ENCODE results near the gene JHY. TPM values are rescaled to one million over a fixed set of nuclear protein-coding genes. Genes with fewer than 3 reads are reported as not detected.

The JHY gene
- total RNA-seq, 2 donors from 2014 or later: 2.3 TPM

DNA sequence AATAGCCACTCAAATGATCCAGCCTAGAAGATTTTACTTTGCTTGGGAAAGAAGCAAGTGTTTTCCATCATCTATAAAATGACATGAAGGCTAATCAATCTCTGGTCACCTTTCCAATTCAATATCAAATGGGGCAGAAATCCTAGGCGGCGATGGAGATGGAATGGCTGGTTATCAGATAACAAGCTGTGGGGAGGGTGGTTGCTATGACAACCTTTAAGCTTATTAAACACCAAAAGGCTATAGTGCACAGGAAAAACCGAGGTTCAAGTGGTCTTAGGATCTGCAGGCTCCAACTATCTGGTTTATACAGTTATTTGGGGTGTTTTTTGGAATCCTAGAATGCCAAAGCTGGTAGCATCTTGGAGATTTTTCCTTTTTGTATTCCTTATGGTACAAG is 113.0 kb downstream of the JHY start:
- intact Hi-C loops (cut with DNase I): no loop called here
- TF ChIP-seq, protein P1, sequence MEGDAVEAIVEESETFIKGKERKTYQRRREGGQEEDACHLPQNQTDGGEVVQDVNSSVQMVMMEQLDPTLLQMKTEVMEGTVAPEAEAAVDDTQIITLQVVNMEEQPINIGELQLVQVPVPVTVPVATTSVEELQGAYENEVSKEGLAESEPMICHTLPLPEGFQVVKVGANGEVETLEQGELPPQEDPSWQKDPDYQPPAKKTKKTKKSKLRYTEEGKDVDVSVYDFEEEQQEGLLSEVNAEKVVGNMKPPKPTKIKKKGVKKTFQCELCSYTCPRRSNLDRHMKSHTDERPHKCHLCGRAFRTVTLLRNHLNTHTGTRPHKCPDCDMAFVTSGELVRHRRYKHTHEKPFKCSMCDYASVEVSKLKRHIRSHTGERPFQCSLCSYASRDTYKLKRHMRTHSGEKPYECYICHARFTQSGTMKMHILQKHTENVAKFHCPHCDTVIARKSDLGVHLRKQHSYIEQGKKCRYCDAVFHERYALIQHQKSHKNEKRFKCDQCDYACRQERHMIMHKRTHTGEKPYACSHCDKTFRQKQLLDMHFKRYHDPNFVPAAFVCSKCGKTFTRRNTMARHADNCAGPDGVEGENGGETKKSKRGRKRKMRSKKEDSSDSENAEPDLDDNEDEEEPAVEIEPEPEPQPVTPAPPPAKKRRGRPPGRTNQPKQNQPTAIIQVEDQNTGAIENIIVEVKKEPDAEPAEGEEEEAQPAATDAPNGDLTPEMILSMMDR (IDR thresholded peaks at IDR 0.05): no peak
- no peak for TF ChIP-seq POLR2A (IDR thresholded peaks at IDR 0.05)
- DNase-seq (no peak), ATAC-seq (no peak)
- H3K9me3 ChIP-seq: no peaks in the 10 kb centered on the region
- no peaks in the 10 kb centered on the region for H3K4me1 ChIP-seq
- no peaks in the 10 kb centered on the region for H3K27me3 ChIP-seq
- H3K36me3 ChIP-seq (replicated peaks in 1 of 2; ENCODE audit: insufficient read depth in 1 of 2, low read depth in 2 of 2): no peaks in the 10 kb centered on the region
- no peak overlapping the region for H3K4me3 ChIP-seq
- WGBS, 2 donors: 2 to 24% methylated on average over 3 of the region's 3 CpGs
- H3K27ac ChIP-seq: no peak overlapping the region

DNA sequence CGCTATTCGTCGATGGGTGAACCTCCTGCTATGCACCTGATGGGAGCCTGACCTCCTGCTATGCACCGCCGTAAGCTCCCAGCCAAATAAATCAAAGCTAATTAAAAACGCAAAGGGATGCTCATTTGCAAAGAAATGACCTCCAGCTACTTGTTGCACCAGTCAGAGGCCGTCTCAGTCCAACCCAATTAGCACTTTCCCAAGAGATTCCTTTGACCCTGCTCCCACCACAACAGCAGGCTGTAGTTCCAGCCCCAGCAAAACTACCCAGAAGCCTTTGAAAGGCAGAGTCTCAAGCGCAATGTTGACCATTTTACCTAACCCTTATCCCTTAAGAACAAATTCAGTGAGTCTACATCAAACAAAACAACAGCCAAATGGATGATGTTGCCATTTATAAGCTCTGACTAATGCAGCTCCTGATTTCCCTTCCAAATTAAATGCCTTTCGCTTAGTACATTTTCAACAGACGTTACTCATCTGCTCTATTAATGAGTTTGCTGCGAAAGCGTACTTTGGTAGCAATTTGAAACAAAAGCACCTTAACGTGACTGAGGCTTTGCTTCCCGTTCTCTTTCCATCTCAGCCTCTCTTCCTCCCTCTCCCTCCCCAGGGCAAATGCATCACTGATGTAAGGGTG is 116.3 kb downstream of the JHY start:
- H3K27ac ChIP-seq: no peak overlapping the region
- DNase-seq (no peak), ATAC-seq (no peak)
- no peak overlapping the region for H3K4me3 ChIP-seq
- H3K9me3 ChIP-seq: no peaks in the 10 kb centered on the region
- TF ChIP-seq, protein P1 (IDR thresholded peaks at IDR 0.05): no peak
- H3K36me3 ChIP-seq (replicated peaks in 1 of 2; ENCODE audit: insufficient read depth in 1 of 2, low read depth in 2 of 2): no peaks in the 10 kb centered on the region
- no peaks in the 10 kb centered on the region for H3K27me3 ChIP-seq
- intact Hi-C loops (cut with DNase I): no loop called here
- H3K4me1 ChIP-seq: no peaks in the 10 kb centered on the region
- WGBS, 2 donors: 30 to 44% methylated on average over 14 of the region's 14 CpGs

DNA sequence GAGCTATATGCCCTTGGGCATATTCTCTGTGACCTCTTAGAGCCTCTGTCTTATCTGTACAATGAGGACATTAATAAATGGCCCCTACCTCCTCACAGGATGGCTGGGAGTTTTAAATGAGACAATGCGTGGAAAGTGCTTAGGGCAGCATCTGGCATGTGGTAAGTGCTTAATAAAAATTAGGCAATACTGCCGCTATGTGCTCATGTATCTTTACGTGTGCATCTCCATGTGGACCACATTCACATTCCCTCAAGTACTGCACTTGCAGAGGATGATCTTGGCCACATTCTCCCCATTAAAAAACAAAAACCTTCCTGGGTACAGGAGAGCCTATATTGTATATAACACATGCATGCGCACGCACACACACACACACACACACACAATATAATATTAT is 118.2 kb downstream of the JHY start:
- no peak for TF ChIP-seq POLR2A (IDR thresholded peaks at IDR 0.05)
- TF ChIP-seq, protein P1 (IDR thresholded peaks at IDR 0.05): no peak
- Histone ChIP-seq H3K36me3 (replicated peaks in 1 of 2; ENCODE audit: insufficient read depth in 1 of 2, low read depth in 2 of 2) (no peaks in the 10 kb centered on the region), H3K9me3 (no peaks in the 10 kb centered on the region), H3K4me3 (no peak overlapping the region), H3K27me3 (no peaks in the 10 kb centered on the region), H3K4me1 (no peaks in the 10 kb centered on the region), H3K27ac (no peak overlapping the region)
- intact Hi-C loops (cut with DNase I): no loop called here
- DNase-seq (no peak), ATAC-seq (no peak)
- WGBS, 2 donors: 86% methylated on average over 5 of the region's 5 CpGs

DNA sequence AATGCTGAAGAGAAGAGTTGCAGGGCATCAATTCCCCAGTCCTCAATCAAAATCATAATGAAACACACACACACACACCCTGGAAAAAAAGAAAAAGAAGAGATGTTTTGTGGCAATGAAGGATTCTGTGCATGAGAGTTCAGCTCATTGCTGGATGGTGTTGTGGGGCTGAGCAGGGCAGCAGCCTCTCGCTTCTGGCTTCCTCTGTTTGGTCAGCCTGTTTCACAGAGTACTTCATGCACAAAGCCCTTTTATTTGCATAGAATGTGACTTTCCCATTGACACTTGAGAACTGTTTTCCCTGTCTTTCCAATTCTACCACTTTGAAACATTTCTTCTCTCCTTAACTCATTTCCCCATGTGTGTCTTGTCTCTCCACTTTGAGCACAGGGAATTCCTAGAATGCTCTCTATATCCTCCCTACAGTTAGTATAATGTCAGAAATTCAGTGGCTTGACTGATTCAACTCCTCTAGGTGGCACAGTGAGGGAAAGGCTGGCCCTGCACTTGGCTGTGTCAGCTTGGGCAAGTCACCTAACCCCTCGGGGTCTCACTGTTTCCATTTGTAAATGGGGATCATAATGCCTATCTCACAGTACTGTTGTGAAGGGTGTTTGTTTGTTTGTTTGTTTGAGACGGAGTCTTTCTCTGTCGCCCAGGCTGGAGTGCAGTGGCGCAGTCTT is 124.4 kb downstream of the JHY start:
- Histone ChIP-seq H3K27me3 (no peaks in the 10 kb centered on the region), H3K36me3 (replicated peaks in 1 of 2; ENCODE audit: insufficient read depth in 1 of 2, low read depth in 2 of 2) (no peaks in the 10 kb centered on the region), H3K27ac (no peak overlapping the region), H3K9me3 (no peaks in the 10 kb centered on the region), H3K4me1 (no peaks in the 10 kb centered on the region), H3K4me3 (no peak overlapping the region)
- TF ChIP-seq, protein P1 (IDR thresholded peaks at IDR 0.05): no peak
- no peak for TF ChIP-seq POLR2A (IDR thresholded peaks at IDR 0.05)
- ATAC-seq (no peak), DNase-seq (no peak)
- 74 to 84% methylated on average over 5 of the region's 5 CpGs for WGBS, 2 donors
- intact Hi-C loops (cut with DNase I): no loop called here

Small RNA genes lying within 50 kb of the gene (small RNA-seq; reads per million reads assigned to genes)
- not detected for gene RNU4-23P

Other genes with a start within 250 kb of the JHY start
- gene UBASH3B, start 227.0 kb upstream of the JHY start, total RNA-seq: 10 to 100 TPM in 1 of 2 donors, under 1 TPM in 1; 0.78 to 12.9 TPM
- not detected for gene CRTAM, start 44.3 kb upstream of the JHY start, total RNA-seq
- gene BSX, start 99.1 kb downstream of the JHY start, total RNA-seq: not detected
- gene HSPA8, start 179.4 kb downstream of the JHY start, total RNA-seq: 100 to 1,000 TPM; 423 to 660 TPM